ENCODE results near the gene BOC. TPM values are rescaled to one million over a fixed set of nuclear protein-coding genes. Genes with fewer than 3 reads are reported as not detected.

Gene BOC
- total and polyA plus RNA-seq, 2 of the 13 experiments (the other 11 are each of a cell fraction or from before 2014, with no cell fraction given): 0.04 TPM; not detected in 1

DNA sequence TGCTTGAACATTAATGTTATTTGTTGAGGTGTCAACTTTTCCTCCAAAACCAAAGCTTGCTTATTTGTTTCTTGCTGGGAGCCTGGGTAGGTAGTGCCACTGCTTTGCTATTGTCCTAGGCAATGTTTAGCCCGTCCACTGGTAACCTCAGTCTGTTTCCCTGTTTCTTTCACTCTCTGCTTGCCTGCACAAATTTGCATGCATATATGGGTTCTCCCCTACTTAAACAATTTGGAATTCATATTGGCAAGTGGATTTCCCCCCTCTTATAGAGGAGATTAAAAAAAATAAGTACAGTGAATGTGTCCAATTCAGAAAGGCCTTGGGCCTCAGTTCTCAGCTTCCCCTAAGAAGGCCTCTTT, 45.0 kb upstream of the BOC start:
- H3K36me3 ChIP-seq (replicated peaks in 1 of 2; ENCODE audit: control insufficient read depth in 1 of 2, insufficient read depth in 2 of 2, low read length in 2 of 2): no peaks in the 10 kb centered on the region
- no peak overlapping the region for H3K4me2 ChIP-seq (ENCODE audit: low read depth, low read length)
- peaks cover 2 to 15% of the 10 kb centered on the region in 2 experiments; a peak in 4 of 5 replicates for H3K27me3 ChIP-seq (ENCODE audit: control insufficient read depth in 1 of 2, insufficient read depth in 2 of 2, low read length in 2 of 2)
- WGBS (ENCODE audit: low lambda C conversion rate): 0% methylated on average over 1 of the region's 1 CpG
- in situ Hi-C loops (cut with HindIII; ENCODE audit: extremely low pct_ligation_motif_present, low pct_unique_long_range_greater_than_20kb): no loop called here
- no peak overlapping the region for H3K27ac ChIP-seq (ENCODE audit: extremely low read length, insufficient read depth, low read length)
- DNase-seq (ENCODE audit: low spot score): no peak
- ChIA-PET CTCF (ENCODE audit: low intra/inter-chr PET ratio, low total read pairs) (no interaction called here), POLR2A (no interaction called here)
- H3K79me2 ChIP-seq (ENCODE audit: insufficient read depth, low read length): no peaks in the 10 kb centered on the region
- H3K4me1 ChIP-seq (ENCODE audit: insufficient read depth, low read length): no peaks in the 10 kb centered on the region
- no peak overlapping the region for H2AFZ ChIP-seq (ENCODE audit: low read length)
- H4K20me1 ChIP-seq (ENCODE audit: insufficient read depth, low read length): no peaks in the 10 kb centered on the region
- no peak for ATAC-seq
- H3K9ac ChIP-seq (ENCODE audit: insufficient read depth, low read depth, low read length): no peak overlapping the region
- TF ChIP-seq MAZ (IDR thresholded peaks at IDR 0.05; ENCODE audit: borderline replicate concordance, low read depth, low read length) (no peak), MAZ (CRISPR knock-in tag; IDR thresholded peaks at IDR 0.05; ENCODE audit: low read depth) (no peak), MED8 (CRISPR knock-in tag; IDR thresholded peaks at IDR 0.05; ENCODE audit: insufficient replicate concordance) (no peak), ZNF224 (CRISPR knock-in tag; IDR thresholded peaks at IDR 0.05) (no peak), CBX5 (CRISPR knock-in tag; IDR thresholded peaks at IDR 0.05; ENCODE audit: borderline replicate concordance) (no peak), POLR2AphosphoS5 (IDR thresholded peaks at IDR 0.05; ENCODE audit: low read depth, low read length) (no peak), ZFP41 (CRISPR knock-in tag; IDR thresholded peaks at IDR 0.05; ENCODE audit: borderline replicate concordance) (no peak), MAFF (IDR thresholded peaks at IDR 0.05; ENCODE audit: low read depth, low read length) (no peak), ZNF451 (CRISPR knock-in tag; IDR thresholded peaks at IDR 0.05) (no peak), ZNF569 (CRISPR knock-in tag; IDR thresholded peaks at IDR 0.05; ENCODE audit: borderline replicate concordance) (no peak), HNRNPL (IDR thresholded peaks at IDR 0.05; ENCODE audit: low read depth, low read length) (no peak), SALL1 (CRISPR knock-in tag; IDR thresholded peaks at IDR 0.05) (no peak), ZNF484 (CRISPR knock-in tag; IDR thresholded peaks at IDR 0.05; ENCODE audit: borderline replicate concordance, low read depth) (no peak)
- H3K9me3 ChIP-seq (ENCODE audit: low read length): no peaks in the 10 kb centered on the region
- no TSS peak for BruUV-seq (replicated peaks)
- intact Hi-C loops (cut with micrococcal nuclease; ENCODE audit: unreplicated experiment): no loop called here
- no peak overlapping the region for H3K4me3 ChIP-seq (replicated peaks in 1 of 3; ENCODE audit: insufficient read depth in 1 of 3, low read depth in 2 of 3, low read length in 3 of 3)
- FAIRE-seq: no peak

Data from HepG2 (cell line).